ENCODE measurements around the gene SCGB1C2. TPM values are rescaled to one million over a fixed set of nuclear protein-coding genes. Genes with fewer than 3 reads are reported as not detected.
"Not testable (repeated sequence)": the region's sequence is repeated elsewhere in the genome, so short reads cannot be mapped to it uniquely, and the experiment has no call there.

The SCGB1C2 gene
- total RNA-seq, 2 experiments from 2014 or later, result not detected

DNA sequence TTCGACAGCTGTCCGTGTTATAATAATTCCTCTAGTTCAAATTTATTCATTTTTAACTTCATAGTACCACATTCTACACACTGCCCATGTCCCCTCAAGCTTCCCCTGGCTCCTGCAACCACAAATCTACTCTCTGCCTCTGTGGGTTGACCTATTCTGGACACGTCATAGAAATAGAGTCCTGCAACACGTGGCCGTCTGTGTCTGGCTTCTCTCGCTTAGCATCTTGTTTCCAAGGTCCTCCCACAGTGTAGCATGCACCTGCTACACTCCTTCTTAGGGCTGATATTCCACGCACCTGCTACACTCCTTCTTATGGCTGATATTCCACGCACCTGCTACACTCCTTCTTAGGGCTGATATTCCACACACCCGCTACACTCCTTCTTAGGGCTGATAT is 16.5 kb downstream of the SCGB1C2 start:
- Mint-ChIP-seq H3K4me3 (no peak overlapping the region), H3K27me3 (no peaks in the 10 kb centered on the region), H3K27ac (no peak overlapping the region), H3K9me3 (ENCODE audit: low read depth) (no peaks in the 10 kb centered on the region), H3K4me1 (no peaks in the 10 kb centered on the region), H3K36me3 (no peaks in the 10 kb centered on the region)
- DNase-seq (no peak), ATAC-seq (no peak)
- CTCF ChIA-PET, result interaction anchor here (0.9 kb wide), 1 partner anchor 17 kb away, joined by 3 read pairs; no protein-coding TSS in a partner anchor

DNA sequence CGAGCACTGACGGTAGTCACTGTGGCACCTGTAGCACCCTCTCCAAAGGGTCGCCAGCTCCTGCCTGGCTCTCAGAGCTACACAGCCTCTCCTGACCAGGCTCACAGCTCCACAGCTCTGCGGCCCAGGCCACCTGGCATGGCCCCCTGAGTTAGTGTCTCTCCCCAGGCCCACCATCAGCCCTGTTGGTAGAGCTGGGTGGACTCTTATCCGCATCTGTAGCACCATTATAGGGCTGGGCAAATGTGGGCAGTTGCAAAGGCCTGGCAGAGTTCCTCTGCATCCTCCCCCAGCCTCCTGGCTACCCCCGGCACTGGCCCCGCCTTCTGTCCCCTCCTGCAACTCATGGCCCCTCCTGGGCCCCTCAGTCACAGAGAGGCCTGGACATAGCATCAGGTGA is 18.2 kb downstream of the SCGB1C2 start:
- no peak overlapping the region for H3K4me3 Mint-ChIP-seq
- no peaks in the 10 kb centered on the region for H3K36me3 Mint-ChIP-seq
- DNase-seq, result no peak
- CTCF ChIA-PET, result interaction anchor here (1.2 kb wide), 1 partner anchor 230 kb away, joined by 3 read pairs; no protein-coding TSS in a partner anchor
- H3K4me1 Mint-ChIP-seq, result no peaks in the 10 kb centered on the region
- H3K27me3 Mint-ChIP-seq, result no peaks in the 10 kb centered on the region
- no peak for ATAC-seq
- no peaks in the 10 kb centered on the region for H3K9me3 Mint-ChIP-seq (ENCODE audit: low read depth)
- H3K27ac Mint-ChIP-seq, result no peak overlapping the region

DNA sequence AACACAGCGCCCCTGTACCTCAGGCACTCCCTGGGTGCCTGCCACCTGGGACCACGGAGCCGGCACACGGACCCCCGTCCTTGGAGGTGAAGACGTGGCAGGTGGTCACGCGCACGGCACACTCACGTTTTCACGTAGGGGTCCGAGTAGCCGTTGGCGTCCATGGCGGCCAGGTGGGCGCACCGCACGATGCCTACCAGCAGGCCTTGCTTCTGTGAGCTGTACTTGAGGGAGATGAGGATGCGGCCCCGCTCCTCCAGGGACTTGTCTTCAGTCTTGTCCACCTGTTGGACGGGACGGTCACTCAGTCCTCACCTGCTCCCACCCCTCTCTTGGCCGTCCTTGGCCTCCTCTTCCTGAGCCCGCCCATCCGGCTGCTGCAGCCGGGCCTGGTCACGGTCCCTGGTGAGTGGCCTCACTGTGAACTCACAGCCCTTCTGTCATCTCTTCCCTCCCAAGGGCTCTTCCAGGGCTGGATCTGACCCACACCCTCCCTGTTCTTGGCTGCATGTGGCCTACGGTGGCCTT is 18.8 kb downstream of the SCGB1C2 start:
- no peak overlapping the region for H3K27ac Mint-ChIP-seq
- CTCF ChIA-PET, result no interaction called here

DNA sequence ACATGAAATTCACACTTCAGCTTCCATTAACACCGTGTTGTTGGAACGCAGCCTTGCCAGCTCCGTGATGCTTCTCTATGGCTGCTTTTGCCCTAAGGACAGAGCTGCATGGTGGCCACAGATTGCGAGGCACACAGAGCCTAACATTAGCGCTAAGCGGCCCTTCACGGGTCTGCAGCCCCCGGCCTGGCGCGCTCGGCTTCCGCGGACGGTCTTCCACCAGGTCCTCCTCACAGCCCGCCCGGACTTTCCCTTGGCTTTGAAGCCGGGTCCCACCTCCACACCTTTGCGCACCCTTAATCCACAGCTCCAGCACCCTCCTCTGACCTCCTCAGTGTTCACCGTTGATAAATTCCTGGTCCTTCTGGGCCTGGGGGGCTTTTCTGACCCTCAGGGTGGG is 19.6 kb downstream of the SCGB1C2 start:
- ATAC-seq (no peak), DNase-seq (no peak)
- H3K4me3 Mint-ChIP-seq, result no peak overlapping the region
- H3K4me1 Mint-ChIP-seq, result no peaks in the 10 kb centered on the region
- H3K27me3 Mint-ChIP-seq, result no peaks in the 10 kb centered on the region
- H3K27ac Mint-ChIP-seq, result no peak overlapping the region
- no peaks in the 10 kb centered on the region for H3K9me3 Mint-ChIP-seq (ENCODE audit: low read depth)
- no peaks in the 10 kb centered on the region for H3K36me3 Mint-ChIP-seq
- CTCF ChIA-PET, result no interaction called here

More for the DNA sequence above, 18.8 kb downstream of the SCGB1C2 start:
- DNase-seq, result no peak
- H3K27me3 Mint-ChIP-seq, result no peaks in the 10 kb centered on the region
- no peaks in the 10 kb centered on the region for H3K9me3 Mint-ChIP-seq (ENCODE audit: low read depth)
- ATAC-seq, result no peak
- no peaks in the 10 kb centered on the region for H3K36me3 Mint-ChIP-seq
- H3K4me1 Mint-ChIP-seq, result no peaks in the 10 kb centered on the region
- H3K4me3 Mint-ChIP-seq, result no peak overlapping the region

DNA sequence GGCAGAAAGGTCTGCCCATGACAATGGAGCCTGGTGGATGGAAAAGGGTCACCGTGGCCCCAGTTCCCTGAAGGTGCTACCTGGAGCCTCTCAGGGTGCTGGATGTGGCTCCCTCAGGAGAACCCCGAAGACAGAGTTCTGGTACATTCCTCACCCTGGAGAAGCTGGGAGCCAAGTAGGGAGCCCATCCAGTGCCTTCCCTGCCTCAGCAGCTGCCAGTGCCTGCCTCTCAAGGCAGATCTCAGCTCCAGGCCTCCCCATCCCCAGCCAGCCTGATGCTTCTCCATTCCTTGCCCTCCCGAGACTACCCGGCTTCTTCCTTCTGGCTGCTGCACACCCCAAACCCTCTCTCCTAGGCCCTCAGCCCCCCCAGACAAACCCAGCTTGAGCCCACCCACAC is 20.5 kb downstream of the SCGB1C2 start:
- no peaks in the 10 kb centered on the region for H3K27me3 Mint-ChIP-seq
- H3K4me3 Mint-ChIP-seq, result no peak overlapping the region
- no peaks in the 10 kb centered on the region for H3K36me3 Mint-ChIP-seq
- no peaks in the 10 kb centered on the region for H3K4me1 Mint-ChIP-seq
- no peaks in the 10 kb centered on the region for H3K9me3 Mint-ChIP-seq (ENCODE audit: low read depth)
- CTCF ChIA-PET, result no interaction called here
- no peak for DNase-seq
- no peak for ATAC-seq
- no peak overlapping the region for H3K27ac Mint-ChIP-seq

DNA sequence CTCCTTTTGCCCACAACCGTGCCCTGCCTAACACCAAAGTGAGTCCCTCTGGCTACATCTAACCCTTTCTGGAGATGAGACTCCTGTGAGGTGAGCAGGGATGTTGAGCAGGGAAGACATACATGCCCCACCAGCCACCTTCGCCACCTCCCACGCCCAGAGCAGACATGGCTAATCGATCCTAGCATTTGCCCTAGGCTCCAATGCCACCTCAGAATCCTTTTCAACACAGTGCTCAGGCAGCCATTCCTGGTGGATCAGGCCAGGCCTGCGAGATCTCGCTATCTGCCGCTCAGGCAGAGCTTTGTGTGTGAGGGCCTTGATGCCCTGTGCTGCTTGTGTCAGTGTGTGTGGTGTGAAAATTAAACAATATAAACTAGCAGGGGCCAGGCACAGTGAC is 21.0 kb downstream of the SCGB1C2 start:
- H3K27me3 Mint-ChIP-seq, result no peaks in the 10 kb centered on the region
- H3K27ac Mint-ChIP-seq, result no peak overlapping the region
- DNase-seq (no peak), ATAC-seq (no peak)
- H3K9me3 Mint-ChIP-seq (ENCODE audit: low read depth), result no peaks in the 10 kb centered on the region
- H3K36me3 Mint-ChIP-seq, result no peaks in the 10 kb centered on the region
- no peak overlapping the region for H3K4me3 Mint-ChIP-seq
- H3K4me1 Mint-ChIP-seq, result no peaks in the 10 kb centered on the region
- CTCF ChIA-PET, result no interaction called here

DNA sequence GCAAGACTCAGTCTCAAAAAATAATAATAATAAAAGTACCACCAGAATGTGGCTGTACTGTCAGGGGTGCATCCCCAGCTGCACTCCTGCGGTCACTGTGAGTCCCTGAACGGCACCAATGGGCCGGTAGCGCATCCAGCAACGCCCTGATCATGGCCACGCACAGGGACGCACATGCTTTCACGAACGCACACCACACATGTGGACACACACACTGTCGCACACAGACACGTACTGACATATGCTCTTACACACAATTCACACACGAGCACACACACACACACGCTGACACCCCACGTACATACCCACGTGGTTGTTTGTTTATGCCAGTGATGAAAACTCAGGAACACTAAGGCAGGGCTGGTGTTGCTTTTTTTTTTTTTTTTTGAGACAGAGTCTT is 22.2 kb downstream of the SCGB1C2 start:
- H3K4me3 Mint-ChIP-seq, result no peak overlapping the region

DNA sequence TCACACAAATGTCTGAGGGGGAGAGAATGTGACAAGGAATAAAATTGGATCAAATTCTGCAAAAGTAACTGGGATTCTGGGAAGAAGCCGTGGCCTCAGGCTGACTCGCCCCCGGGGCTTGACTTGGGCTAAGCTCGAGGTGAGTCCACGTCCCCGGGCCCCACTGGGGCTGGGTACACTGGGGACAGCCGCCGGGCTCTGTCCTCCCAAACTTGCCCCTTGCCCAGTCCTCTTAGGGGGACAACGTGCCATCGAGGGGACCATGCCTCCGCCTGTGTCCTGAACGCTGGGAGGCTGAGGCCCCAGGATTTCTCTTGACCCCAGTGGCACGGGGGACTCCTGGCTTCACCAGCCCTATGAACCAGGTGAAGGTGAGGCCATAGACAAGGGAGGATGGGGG is 23.0 kb downstream of the SCGB1C2 start:
- Mint-ChIP-seq H3K4me3 (no peak overlapping the region), H3K4me1 (no peaks in the 10 kb centered on the region), H3K36me3 (no peaks in the 10 kb centered on the region), H3K9me3 (ENCODE audit: low read depth) (no peaks in the 10 kb centered on the region), H3K27ac (no peak overlapping the region), H3K27me3 (no peaks in the 10 kb centered on the region)
- ATAC-seq, result no peak
- DNase-seq, result no peak
- CTCF ChIA-PET, result no interaction called here

More for the DNA sequence above, 22.2 kb downstream of the SCGB1C2 start:
- CTCF ChIA-PET, result no interaction called here
- DNase-seq (no peak), ATAC-seq (no peak)
- Mint-ChIP-seq H3K27me3 (no peaks in the 10 kb centered on the region), H3K9me3 (ENCODE audit: low read depth) (no peaks in the 10 kb centered on the region), H3K4me1 (no peaks in the 10 kb centered on the region), H3K27ac (no peak overlapping the region), H3K36me3 (no peaks in the 10 kb centered on the region)

DNA sequence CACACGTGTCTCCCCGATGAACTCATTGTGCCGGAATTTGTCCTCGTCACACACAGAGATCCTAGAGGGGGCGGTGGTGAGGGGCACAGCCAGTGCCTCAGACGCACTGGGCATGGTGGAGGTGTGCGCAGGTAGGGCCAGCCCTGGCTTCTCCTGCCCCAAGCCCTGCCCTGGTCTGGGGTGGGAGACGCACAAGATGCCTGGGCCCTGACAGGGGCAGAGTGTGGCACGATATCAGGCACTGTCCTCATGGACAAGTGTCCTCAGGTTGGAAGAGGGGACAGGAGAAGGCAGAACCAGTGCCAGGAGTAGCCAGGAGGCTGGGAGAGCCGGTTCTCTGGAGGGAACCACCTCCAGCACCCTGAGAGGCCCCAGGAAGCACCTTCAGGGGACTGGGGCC is 24.1 kb downstream of the SCGB1C2 start:
- H3K4me1 Mint-ChIP-seq, result no peaks in the 10 kb centered on the region
- no peak overlapping the region for H3K4me3 Mint-ChIP-seq
- no peaks in the 10 kb centered on the region for H3K27me3 Mint-ChIP-seq
- ATAC-seq, result no peak
- no peaks in the 10 kb centered on the region for H3K36me3 Mint-ChIP-seq
- DNase-seq, result no peak
- CTCF ChIA-PET, result no interaction called here
- no peaks in the 10 kb centered on the region for H3K9me3 Mint-ChIP-seq (ENCODE audit: low read depth)
- H3K27ac Mint-ChIP-seq, result no peak overlapping the region

DNA sequence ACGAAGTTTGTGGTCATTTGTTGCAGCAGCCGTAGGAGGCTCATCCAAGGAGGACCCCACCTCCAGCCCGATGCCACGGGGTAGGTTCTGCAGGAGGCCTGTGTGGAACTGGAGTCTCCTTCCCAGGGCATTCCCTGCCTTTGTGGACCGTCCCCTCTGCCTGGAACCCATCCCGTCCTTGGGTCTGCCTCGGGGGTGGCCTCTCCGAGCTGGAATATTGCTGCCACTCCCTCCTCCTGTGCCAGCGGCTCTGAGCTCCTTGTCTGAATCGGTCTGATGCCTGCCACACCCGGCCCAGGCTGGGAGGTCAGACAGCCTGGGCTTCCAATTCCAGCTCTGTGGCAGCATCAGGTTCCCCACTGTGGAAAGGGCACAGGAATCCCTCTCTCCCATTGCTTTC is 25.3 kb downstream of the SCGB1C2 start:
- Mint-ChIP-seq H3K9me3 (ENCODE audit: low read depth) (no peaks in the 10 kb centered on the region), H3K4me1 (no peaks in the 10 kb centered on the region), H3K27ac (no peak overlapping the region), H3K27me3 (no peaks in the 10 kb centered on the region), H3K4me3 (no peak overlapping the region), H3K36me3 (no peaks in the 10 kb centered on the region)
- CTCF ChIA-PET, result interaction anchor here (1.6 kb wide), 1 partner anchor 538 kb away, joined by 4 read pairs; no protein-coding TSS in a partner anchor
- ATAC-seq (no peak), DNase-seq (no peak)

DNA sequence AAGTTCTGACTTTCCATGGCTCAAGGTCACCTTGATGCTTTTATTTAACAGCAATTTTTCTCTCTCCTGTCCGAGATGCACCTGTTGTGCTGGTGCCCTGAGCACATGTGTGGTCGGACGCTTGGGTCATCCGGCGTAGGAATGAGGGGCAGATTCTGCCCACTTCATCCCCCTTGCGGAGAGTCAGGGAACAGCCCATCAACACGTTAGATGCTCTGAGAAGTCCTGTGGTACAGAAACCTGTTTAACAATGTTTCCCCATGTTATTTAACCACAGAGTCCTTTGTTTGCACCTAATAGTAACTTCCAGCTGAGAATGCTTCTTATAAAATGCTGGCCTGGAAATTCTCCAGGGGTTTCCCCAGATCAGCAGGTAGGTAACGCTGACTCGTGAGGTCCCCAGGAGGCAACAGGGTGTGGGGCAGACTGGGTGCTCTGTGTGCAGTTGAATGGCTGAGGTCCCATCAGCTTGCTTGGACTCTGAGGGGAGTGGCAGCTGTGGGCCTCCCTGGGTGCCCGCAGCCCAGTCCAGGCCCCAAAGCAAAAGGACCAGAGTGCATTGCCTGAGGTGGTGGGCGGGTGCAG is 26.2 kb downstream of the SCGB1C2 start:
- Mint-ChIP-seq H3K27me3 (no peaks in the 10 kb centered on the region), H3K4me3 (no peak overlapping the region), H3K9me3 (ENCODE audit: low read depth) (no peaks in the 10 kb centered on the region), H3K27ac (no peak overlapping the region), H3K36me3 (no peaks in the 10 kb centered on the region), H3K4me1 (peaks cover under 1% of the 10 kb centered on the region)
- no peak for ATAC-seq
- CTCF ChIA-PET, result interaction anchor here (1.6 kb wide), 1 partner anchor 537 kb away, joined by 4 read pairs; no protein-coding TSS in a partner anchor
- DNase-seq, result no peak

DNA sequence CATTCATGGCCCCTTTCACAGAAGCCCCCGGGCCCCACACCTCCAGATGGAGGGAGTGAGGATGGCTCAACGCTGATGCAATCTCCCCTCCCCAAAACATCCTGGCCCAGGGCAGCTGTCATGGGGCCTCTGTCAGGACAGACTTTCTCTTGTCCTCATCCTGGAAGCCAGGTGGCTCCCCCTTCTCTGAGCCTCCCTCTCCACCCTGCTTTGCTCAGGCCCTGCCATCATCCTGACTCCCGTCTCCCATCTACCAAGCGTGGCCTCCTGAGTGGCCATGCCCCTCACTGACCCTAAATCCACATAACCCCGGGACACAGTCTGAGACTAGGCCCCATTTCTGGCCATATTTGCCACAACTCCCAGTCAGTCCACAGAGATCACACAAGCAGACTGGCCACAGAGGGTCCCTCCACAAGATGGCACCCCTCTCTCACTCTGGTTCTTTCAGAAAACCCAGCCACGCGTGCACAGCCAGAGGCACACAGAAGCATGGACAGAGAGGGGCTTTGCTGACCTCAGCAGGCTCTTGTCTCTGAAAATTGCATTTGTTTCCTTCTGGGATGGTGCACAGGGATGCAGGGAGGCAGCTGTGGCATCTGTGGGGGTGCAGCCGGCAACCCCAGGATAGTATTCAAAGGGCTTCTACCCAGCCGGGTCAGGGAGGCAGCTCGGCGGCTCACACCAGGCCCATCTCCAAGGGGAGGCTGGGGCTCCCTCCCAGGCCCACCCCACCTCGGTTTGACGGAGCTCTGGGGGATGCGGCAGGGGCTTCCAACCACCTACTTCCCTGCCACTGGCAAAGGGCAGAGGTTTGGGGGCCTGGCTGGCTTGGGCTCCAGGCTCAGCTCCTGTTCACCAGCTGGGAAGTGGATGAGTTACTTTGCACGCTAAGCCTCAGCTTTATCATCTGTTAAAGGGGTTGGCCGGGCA is 27.2 kb downstream of the SCGB1C2 start:
- DNase-seq (peak; percentile 47), ATAC-seq (peak; percentile 42)
- peaks cover 2% of the 10 kb centered on the region for H3K4me1 Mint-ChIP-seq
- H3K4me3 Mint-ChIP-seq, result no peak overlapping the region
- no peaks in the 10 kb centered on the region for H3K9me3 Mint-ChIP-seq (ENCODE audit: low read depth)
- no peak overlapping the region for H3K27ac Mint-ChIP-seq
- no peaks in the 10 kb centered on the region for H3K27me3 Mint-ChIP-seq
- no peaks in the 10 kb centered on the region for H3K36me3 Mint-ChIP-seq
- CTCF ChIA-PET, result interaction anchor here (1.3 to 1.6 kb wide), 2 partner anchors 535 to 536 kb away, joined by 3 to 4 read pairs; no protein-coding TSS in a partner anchor

DNA sequence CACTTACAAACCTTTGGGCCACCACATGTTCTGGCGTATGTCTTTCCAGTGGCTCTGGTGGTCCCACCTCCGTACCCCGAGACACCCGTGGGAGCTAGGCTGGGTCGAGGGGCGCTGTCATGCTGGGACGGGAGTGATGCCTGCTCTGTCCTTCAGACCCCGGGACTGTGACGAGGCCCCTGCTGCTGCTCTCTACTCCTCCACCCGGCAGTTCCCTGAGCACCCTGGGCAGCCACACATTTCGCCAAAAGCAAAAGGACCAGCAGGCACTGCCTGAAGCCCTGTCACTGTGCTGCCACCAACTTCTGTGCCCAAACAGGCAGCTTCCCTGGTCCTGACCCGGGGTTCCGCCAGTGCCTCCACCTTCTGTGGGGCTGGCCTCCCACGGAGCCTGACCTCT is 28.6 kb downstream of the SCGB1C2 start:
- H3K27me3 Mint-ChIP-seq, result no peaks in the 10 kb centered on the region
- H3K36me3 Mint-ChIP-seq, result no peaks in the 10 kb centered on the region
- CTCF ChIA-PET, result interaction anchor here (1.3 kb wide), 1 partner anchor 534 kb away, joined by 3 read pairs; no protein-coding TSS in a partner anchor
- H3K9me3 Mint-ChIP-seq (ENCODE audit: low read depth), result no peaks in the 10 kb centered on the region
- ATAC-seq (no peak), DNase-seq (no peak)
- H3K27ac Mint-ChIP-seq, result no peak overlapping the region
- no peak overlapping the region for H3K4me3 Mint-ChIP-seq
- peaks cover 2% of the 10 kb centered on the region for H3K4me1 Mint-ChIP-seq

DNA sequence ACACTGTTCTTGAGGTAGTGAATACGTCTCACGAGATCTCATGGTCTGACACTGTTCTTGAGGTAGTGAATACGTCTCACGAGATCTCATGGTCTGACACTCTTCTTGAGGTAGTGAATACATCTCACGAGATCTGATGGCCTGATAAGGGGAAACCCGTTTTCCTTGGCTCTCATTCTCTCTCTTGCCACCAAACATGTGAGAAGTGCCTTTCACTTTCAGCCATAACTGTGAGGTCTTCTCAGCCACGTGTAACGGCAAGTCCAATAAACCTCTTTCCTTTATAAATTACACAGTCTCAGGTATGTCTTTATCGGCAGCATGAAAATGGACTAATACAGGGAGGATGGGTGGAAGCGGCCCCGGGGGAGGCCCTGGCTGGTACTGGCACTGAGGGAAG is 31.2 kb downstream of the SCGB1C2 start:
- H3K4me3 Mint-ChIP-seq; H3K4me1 Mint-ChIP-seq; H3K27ac Mint-ChIP-seq; H3K27me3 Mint-ChIP-seq; CTCF ChIA-PET; H3K9me3 Mint-ChIP-seq (ENCODE audit: low read depth); DNase-seq; H3K36me3 Mint-ChIP-seq; ATAC-seq: not testable (repeated sequence)
